IPS-20b (cell line): ENCODE data around the gene CTRB2.

ENCODE experiments used
- H3K27ac ChIP-seq: one replicate; pipeline ENCODE4 v1.5.1; 2013; ENCODE audit warnings: low read length
- H3K27me3 ChIP-seq: 2 replicates; pipeline ENCODE4 v1.6.1; 2013; ENCODE audit warnings: mild to moderate bottlenecking, low read length, inconsistent platforms; ENCODE audit not compliant: insufficient read depth
- H3K36me3 ChIP-seq: 2 replicates; pipeline ENCODE4 v1.6.1; 2013; ENCODE audit warnings: low read depth, mild to moderate bottlenecking, inconsistent platforms, low read length, moderate library complexity; ENCODE audit not compliant: insufficient read depth
- H3K4me1 ChIP-seq: 2 replicates; pipeline ENCODE4 v1.6.1; 2013; ENCODE audit warnings: mild to moderate bottlenecking, control low read depth, inconsistent platforms, low read length, moderate library complexity; ENCODE audit not compliant: insufficient read depth
- H3K4me3 ChIP-seq: 2 replicates; pipeline ENCODE4 v1.5.1; 2013; ENCODE audit warnings: mild to moderate bottlenecking, low read length, inconsistent platforms
- H3K9ac ChIP-seq: 2 replicates; pipeline ENCODE4 v1.6.1; 2013; ENCODE audit warnings: low read depth, mild to moderate bottlenecking, inconsistent platforms, low read length, moderate library complexity
- H3K9me3 ChIP-seq: 2 replicates; pipeline ENCODE4 v1.6.1; 2013; ENCODE audit warnings: mild to moderate bottlenecking, low read depth, low read length, inconsistent platforms; ENCODE audit not compliant: insufficient read depth

Gene CTRB2

DNA sequence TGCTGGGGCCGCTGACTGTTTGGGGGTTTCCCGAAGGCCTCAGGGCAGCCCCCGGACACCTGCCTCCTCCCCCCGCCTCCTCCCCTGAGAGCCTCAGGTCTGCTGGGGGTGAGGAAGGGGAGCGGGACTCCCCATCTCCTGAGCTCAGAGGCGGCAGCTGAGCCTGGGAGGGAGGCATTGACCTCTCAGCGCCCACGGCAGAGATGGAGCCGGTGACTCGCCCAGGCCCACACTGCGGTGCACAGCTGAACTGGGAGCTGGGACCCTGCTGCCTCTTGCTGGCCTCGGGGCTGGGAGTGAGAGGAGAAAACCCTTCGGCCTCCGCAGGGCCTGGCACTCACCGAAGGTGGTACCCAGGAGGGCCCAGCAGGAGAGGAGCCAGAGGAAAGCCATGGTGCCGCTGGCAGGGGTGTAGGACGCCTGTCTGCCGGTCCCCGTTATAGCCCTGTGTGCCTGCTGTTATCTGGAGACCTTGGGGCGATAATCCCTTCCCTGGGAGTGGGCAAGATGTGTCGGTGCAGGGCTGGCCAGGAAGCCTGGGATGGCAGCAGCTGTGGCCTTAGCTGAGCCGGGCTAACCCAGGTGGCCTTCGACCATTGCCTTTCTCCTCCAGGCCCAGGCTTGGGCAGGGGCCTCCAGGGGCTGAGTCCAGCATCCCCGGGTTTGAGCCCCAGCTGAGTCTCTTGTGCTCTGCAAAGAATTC, at the start of gene CTRB2:
Gene CTRB2, minus strand, starts transcription at position 413 of the 703 bp plus-strand sequence. Its CDS starts 20 bp downstream, at position 393.
- H3K9ac ChIP-seq = no peak within 1 kb of the TSS
- no peak within 1 kb of the TSS for H3K27ac ChIP-seq
- H3K9me3 ChIP-seq = no peaks in the 10 kb centered on the region
- no peaks in the 10 kb centered on the region for H3K4me1 ChIP-seq
- H3K27me3 ChIP-seq = no peaks in the 10 kb centered on the region
- no peaks in the 10 kb centered on the region for H3K36me3 ChIP-seq
- no peak within 1 kb of the TSS for H3K4me3 ChIP-seq

GRCh38 chr16:75256059-75256571, 49.2 kb upstream of the CTRB2 start:
- Histone ChIP-seq H3K4me1 (peaks cover 50% of the 10 kb centered on the region), H3K36me3 (no peaks in the 10 kb centered on the region), H3K27me3 (no peaks in the 10 kb centered on the region), H3K9ac (peak overlapping the region; percentile 39; the same call in 1 of the 2 replicates), H3K4me3 (no peak overlapping the region), H3K27ac (no peak overlapping the region), H3K9me3 (no peaks in the 10 kb centered on the region)

GRCh38 chr16:75254359-75254837, 47.4 kb upstream of the CTRB2 start:
- no peaks in the 10 kb centered on the region for H3K36me3 ChIP-seq
- no peaks in the 10 kb centered on the region for H3K27me3 ChIP-seq
- peak overlapping the region; percentile 81; the same call in 1 of the 2 replicates for H3K9ac ChIP-seq
- no peaks in the 10 kb centered on the region for H3K9me3 ChIP-seq
- peak overlapping the region; percentile 36; the same call in 1 of the 2 replicates for H3K4me3 ChIP-seq
- H3K27ac ChIP-seq = peak overlapping the region; percentile 82
- H3K4me1 ChIP-seq = peaks cover 55% of the 10 kb centered on the region

- no peaks in the 10 kb centered on the region for H3K36me3 ChIP-seq
- H3K4me3 ChIP-seq = peak overlapping the region; percentile 36; the same call in 1 of the 2 replicates
- H3K27ac ChIP-seq = peak overlapping the region; percentile 97
- no peaks in the 10 kb centered on the region for H3K9me3 ChIP-seq
- peak overlapping the region; percentile 81; the same call in 1 of the 2 replicates for H3K9ac ChIP-seq
- H3K27me3 ChIP-seq = no peaks in the 10 kb centered on the region
- H3K4me1 ChIP-seq = peaks cover 57% of the 10 kb centered on the region
Observed at GRCh38 chr16:75252946-75253911, 46.3 kb upstream of the CTRB2 start.

- peak overlapping the region; percentile 97 for H3K27ac ChIP-seq
- no peaks in the 10 kb centered on the region for H3K36me3 ChIP-seq
- H3K4me3 ChIP-seq = peak overlapping the region; percentile 59
- peaks cover 63% of the 10 kb centered on the region for H3K4me1 ChIP-seq
- no peaks in the 10 kb centered on the region for H3K9me3 ChIP-seq
- H3K9ac ChIP-seq = peak overlapping the region; percentile 72; the same call in 1 of the 2 replicates
- H3K27me3 ChIP-seq = no peaks in the 10 kb centered on the region
Observed at GRCh38 chr16:75252049-75252864, 45.3 kb upstream of the CTRB2 start.

DNA sequence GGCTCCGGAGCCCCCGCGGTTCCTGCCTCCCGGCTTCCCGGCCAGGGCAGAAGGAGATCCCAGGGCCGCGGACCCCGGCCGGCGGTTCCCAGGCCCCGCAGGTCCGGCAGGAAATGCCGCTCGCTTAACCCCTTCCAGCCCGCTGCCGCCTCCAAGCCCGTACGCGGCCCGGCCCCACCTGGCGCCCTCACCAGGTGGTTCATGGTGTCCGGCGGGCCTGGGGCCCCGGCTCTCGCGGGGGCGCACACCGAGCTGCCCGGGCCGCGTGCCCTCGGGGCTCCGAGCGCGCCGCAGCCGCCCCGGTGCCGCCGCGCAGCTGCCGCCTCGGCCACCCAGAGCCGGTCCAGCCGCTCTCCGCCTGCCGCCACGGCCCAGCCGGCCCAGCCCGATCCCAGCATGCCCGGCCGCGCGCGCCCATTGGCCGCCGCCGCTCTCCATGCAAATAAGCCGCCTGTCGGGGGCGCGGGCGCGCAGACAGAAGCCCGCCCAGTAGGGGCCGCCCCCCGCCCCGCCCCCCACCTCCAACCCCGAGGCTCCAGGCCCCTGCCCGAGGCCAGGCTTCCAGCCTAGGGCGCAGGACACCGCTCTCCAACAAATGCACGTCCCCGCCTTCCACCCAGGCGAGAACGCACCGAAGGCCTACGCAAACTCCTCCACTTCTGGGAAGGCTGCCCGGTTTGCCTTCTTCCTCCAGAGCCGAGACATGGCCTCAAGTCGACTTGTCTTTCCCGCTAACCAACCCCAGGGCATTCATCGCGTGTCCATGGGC, 44.5 kb upstream of the CTRB2 start, which contains the start of gene BCAR1:
Gene BCAR1, minus strand, starts transcription at position 345 of the 769 bp plus-strand sequence. Its CDS starts 142 bp downstream, at position 203.
- Histone ChIP-seq H3K4me3 (peak within 1 kb of the TSS; percentile 83), H3K36me3 (no peaks in the 10 kb centered on the region), H3K9me3 (no peaks in the 10 kb centered on the region), H3K9ac (peak within 1 kb of the TSS; percentile 75; the same call in 1 of the 2 replicates), H3K4me1 (peaks cover 63% of the 10 kb centered on the region), H3K27me3 (no peaks in the 10 kb centered on the region), H3K27ac (peak within 1 kb of the TSS; percentile 97)

GRCh38 chr16:75250809-75251279, 43.9 kb upstream of the CTRB2 start:
- H3K9ac ChIP-seq = peak overlapping the region; percentile 75; the same call in 1 of the 2 replicates

DNA sequence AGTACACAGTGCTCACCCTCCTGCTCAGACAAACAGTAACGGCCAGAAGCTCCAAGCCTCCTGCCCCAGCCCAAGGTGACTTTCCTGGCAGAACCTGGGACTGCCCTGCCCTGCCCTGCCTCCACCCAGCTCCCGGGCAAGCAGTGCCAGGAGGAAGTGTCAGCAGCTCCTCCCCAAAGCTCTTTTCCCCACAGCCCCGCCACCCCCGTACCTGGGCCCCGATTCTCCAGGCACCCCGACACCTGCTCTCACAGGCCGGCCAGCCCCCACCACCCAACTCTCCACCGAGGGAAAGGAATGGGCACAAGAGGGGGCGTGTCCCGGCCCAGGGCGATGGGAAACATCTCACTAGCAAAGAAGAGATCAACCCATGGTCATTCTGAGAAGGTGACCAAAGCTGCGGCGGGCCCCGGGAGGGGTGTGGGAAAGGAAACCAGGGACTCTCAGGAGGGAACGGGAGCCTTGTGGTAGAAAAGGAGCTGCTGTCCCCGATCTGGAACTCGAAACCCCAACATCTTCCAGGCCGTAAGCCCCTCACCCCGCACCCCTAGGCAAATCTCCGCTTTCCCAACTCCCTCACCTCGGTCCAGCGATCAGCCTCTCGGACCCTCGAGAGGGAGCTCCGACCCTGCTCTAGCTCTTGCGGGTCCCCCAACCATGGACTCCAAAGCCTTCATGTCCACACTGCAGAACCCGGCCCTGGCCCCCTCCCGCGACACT, 43.3 kb upstream of the CTRB2 start:
- H3K9ac ChIP-seq = peak overlapping the region; percentile 75; the same call in 1 of the 2 replicates
- no peaks in the 10 kb centered on the region for H3K9me3 ChIP-seq
- H3K36me3 ChIP-seq = no peaks in the 10 kb centered on the region
- peak overlapping the region; percentile 83 for H3K4me3 ChIP-seq
- no peak overlapping the region for H3K27ac ChIP-seq
- peaks cover 68% of the 10 kb centered on the region for H3K4me1 ChIP-seq
- H3K27me3 ChIP-seq = no peaks in the 10 kb centered on the region

More at GRCh38 chr16:75250809-75251279, 43.9 kb upstream of the CTRB2 start:
- no peaks in the 10 kb centered on the region for H3K27me3 ChIP-seq
- no peaks in the 10 kb centered on the region for H3K9me3 ChIP-seq
- peak overlapping the region; percentile 83 for H3K4me3 ChIP-seq
- peaks cover 64% of the 10 kb centered on the region for H3K4me1 ChIP-seq
- no peak overlapping the region for H3K27ac ChIP-seq
- H3K36me3 ChIP-seq = no peaks in the 10 kb centered on the region

DNA sequence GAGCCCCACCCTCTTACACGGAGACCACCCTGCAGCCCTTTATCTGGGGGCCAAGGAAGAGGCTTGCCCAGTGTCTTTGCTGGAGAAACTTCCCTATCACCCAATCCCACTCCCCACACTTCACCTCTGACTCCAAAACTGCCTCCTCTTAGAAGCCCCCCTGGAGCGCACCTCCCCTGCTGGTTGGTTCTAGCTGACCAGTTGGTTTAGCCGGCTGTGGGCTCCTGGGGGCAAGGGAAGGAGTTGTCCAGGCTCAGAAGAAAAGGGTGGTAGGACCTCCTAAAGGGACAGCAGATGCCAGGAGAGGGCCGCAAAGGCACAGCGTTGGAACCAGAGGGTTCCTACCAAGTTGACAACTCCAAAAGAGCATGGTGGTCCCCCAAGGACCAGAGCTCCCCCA, 42.5 kb upstream of the CTRB2 start:
- peak overlapping the region; percentile 83; the same call in 1 of the 2 replicates for H3K4me3 ChIP-seq
- no peak overlapping the region for H3K27ac ChIP-seq
- peaks cover 68% of the 10 kb centered on the region for H3K4me1 ChIP-seq
- no peaks in the 10 kb centered on the region for H3K27me3 ChIP-seq
- H3K36me3 ChIP-seq = no peaks in the 10 kb centered on the region
- H3K9me3 ChIP-seq = no peaks in the 10 kb centered on the region
- peak overlapping the region; percentile 15; the same call in 1 of the 2 replicates for H3K9ac ChIP-seq
